HG03558 (cell line): ENCODE data around the gene NPR1.

Experiments
- ATAC-seq: cut with Tn5 transposase; IDR thresholded peaks from one replicate; pipeline ENCODE4 v1.9.1; 2021; ENCODE audit warnings: moderate number of reproducible peaks; ENCODE audit not compliant: unreplicated experiment; ENCODE audit errors: extremely low read depth

Gene NPR1

GRCh38 chr1:153677718-153678518 is 570 bp upstream of the NPR1 start:
- no peak for ATAC-seq

GRCh38 chr1:153679337-153680119 is 1.0 kb downstream of the NPR1 start:
- ATAC-seq = no peak

- no peak for ATAC-seq
Measured at GRCh38 chr1:153680120-153680403, 1.6 kb downstream of the NPR1 start.

GRCh38 chr1:153682730-153683129 is 4.2 kb downstream of the NPR1 start:
- no peak for ATAC-seq

GRCh38 chr1:153683854-153684253 is 5.4 kb downstream of the NPR1 start:
- no peak for ATAC-seq

- no peak for ATAC-seq
Measured at GRCh38 chr1:153684892-153685291, 6.4 kb downstream of the NPR1 start.

GRCh38 chr1:153685544-153686340 is 7.3 kb downstream of the NPR1 start:
- ATAC-seq = no peak

GRCh38 chr1:153687346-153688125 is 9.0 kb downstream of the NPR1 start:
- no peak for ATAC-seq

- no peak for ATAC-seq
Measured at GRCh38 chr1:153688276-153688675, 9.8 kb downstream of the NPR1 start.

GRCh38 chr1:153688736-153689328 is 10.3 kb downstream of the NPR1 start:
- no peak for ATAC-seq

GRCh38 chr1:153693466-153693865 is 15.0 kb downstream of the NPR1 start:
- ATAC-seq = no peak

- no peak for ATAC-seq
Measured at GRCh38 chr1:153696741-153697140, 18.3 kb downstream of the NPR1 start.

- ATAC-seq = no peak
Measured at GRCh38 chr1:153697191-153698019, 18.9 kb downstream of the NPR1 start.

GRCh38 chr1:153698020-153698922 is 19.8 kb downstream of the NPR1 start:
- ATAC-seq = no peak

GRCh38 chr1:153698923-153699714 is 20.6 kb downstream of the NPR1 start:
- no peak for ATAC-seq

GRCh38 chr1:153699768-153700167 is 21.3 kb downstream of the NPR1 start:
- no peak for ATAC-seq

GRCh38 chr1:153705484-153705883 is 27.0 kb downstream of the NPR1 start:
- no peak for ATAC-seq
